Left renal cortex interstitium (tissue), 4 donors: Measurements from ENCODE around the gene ROS1. TPM values are rescaled to one million over a fixed set of nuclear protein-coding genes. Genes with fewer than 3 reads are reported as not detected.
"Not testable (repeated sequence)": the region's sequence is repeated elsewhere in the genome, so short reads cannot be mapped to it uniquely, and the experiment has no call there.

Experiments used
- DNase-seq, 4 donors: peaks; one replicate each; pipeline ENCODE4 v3.0.0-alpha.2; 2013; ENCODE audit warnings: low read depth in 4 of 4, low spot score in 2 of 4, missing footprints in 1 of 4
- polyA plus RNA-seq, 4 donors: library from polyadenylated mRNA; unstranded; fragments of 120-200 nt; gene quantifications; one replicate each; pipeline ENCODE4 v1.2.1, GENCODE V29; 2013; ENCODE audit not compliant: insufficient read length in 4 of 4

ROS1 gene
- polyA plus RNA-seq, 4 donors, result 0.10 to 0.16 (median 0.13) TPM

DNA sequence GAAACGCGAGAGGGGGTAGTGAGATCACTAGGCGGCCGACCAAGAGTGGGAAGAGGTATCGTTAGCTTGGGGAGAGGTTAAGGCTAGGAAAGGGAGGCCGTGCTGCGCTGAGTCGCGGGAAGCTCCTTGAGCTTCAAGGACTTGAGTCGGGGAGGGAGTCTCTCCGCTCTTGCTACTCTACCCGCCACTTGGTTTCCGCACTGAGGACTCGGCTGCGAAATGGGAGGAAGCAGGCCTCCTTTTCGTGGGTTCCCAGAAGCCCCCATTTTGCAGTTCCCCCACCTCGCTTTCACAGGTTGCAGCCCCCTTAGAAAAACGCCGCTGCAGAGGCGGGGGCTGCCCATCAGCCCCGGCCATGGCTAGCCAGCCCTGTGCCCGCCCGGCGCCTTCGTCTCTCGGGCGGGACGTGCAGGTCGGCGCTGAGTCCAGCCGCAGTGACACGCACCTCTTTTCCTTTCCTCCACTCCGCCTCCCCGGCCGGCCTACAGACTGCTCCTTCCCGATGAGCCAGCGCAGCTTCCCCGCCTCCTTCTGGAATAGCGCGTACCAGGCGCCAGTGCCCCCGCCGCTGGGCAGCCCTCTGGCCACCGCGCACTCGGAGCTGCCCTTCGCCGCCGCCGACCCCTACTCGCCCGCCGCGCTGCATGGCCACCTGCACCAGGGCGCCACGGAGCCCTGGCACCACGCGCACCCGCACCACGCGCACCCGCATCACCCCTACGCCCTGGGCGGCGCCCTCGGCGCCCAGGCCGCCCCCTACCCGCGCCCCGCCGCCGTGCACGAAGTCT lies 155.5 kb downstream of the ROS1 start:
- no peak for DNase-seq

DNA sequence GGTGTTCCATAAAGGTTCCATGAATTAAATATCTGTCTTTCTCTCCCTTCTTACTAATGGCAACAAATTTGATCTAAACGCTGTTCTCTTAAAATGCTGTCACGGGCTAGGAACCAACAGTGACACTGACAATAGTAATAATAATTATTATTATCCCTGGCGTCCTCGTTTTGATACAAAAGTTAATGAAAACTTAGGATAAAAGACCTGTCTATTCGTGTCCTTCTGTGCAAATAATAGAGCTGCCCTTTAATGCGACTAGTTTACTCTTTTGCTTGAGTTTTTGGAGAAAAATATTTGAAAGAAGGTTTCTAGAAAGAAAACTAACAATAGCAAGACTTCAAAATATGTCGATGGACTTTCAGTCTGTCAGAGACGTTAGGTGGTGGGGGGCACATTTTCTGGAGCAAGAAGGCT lies 156.1 kb downstream of the ROS1 start:
- no peak for DNase-seq

DNA sequence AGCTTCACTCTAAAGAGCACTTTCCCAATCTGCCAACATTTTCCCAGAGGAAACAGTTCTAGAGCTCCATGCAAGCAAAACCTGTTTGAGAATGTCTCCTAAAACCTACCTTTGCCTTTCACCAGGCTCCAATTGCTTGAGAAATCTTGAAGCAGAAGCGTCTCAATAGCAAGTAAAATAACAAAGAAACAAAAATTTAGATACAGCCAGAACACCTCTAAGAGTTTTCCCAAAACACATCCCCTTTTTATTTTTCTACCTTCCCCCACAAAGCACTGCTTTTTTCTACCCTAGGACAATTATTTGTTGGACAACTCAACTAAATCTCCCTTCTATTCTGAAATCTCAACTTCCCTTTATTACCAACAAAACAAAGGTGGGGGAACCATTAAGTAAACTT lies 156.8 kb downstream of the ROS1 start:
- no peak for DNase-seq

DNA sequence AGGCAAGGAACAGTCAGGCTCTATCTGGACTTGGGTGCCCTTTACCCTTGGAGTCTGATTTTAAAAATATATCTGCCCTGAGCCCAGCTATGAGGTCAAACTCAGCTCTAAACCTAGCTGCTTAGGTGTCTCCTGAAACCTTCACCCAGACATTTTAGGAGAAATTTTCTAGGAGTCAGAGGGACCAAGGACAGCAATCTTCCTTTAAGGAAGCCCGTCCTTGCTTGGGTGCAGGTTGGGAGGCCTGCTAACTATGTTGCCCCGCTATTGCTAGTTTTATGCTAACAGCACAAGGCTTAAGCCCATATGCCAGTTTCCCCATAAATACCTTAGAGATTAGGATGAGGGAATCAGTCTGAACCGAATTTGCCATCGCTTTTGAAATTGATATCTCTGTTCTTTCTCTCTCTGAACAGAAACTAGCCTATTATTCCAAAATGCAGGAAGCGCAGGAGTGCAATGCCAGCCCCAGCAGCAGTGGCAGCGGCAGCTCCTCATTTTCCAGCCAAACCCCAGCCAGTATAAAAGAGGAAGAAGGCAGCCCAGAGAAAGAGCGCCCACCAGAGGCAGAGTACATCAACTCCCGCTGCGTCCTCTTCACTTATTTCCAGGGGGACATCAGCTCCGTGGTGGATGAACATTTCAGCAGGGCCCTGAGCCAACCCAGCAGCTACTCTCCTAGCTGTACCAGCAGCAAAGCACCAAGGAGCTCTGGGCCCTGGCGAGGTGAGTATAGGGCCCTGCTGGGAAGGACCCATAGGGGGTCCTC lies 157.8 kb downstream of the ROS1 start:
- no peak for DNase-seq

DNA sequence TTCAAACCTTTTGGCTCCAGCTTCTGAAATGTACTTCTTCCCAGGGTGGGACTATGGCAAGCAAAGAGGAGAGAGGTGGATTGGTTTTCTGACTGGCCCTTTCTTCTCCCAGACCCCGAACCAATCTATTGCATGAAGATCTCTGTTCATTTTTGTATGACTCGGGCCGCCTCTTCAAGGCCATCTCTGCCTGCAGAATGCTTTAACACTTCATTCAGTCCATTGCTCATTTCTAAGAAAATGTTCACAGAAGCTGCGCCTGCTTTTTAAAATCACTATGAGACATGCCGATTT lies 158.7 kb downstream of the ROS1 start:
- no peak for DNase-seq

DNA sequence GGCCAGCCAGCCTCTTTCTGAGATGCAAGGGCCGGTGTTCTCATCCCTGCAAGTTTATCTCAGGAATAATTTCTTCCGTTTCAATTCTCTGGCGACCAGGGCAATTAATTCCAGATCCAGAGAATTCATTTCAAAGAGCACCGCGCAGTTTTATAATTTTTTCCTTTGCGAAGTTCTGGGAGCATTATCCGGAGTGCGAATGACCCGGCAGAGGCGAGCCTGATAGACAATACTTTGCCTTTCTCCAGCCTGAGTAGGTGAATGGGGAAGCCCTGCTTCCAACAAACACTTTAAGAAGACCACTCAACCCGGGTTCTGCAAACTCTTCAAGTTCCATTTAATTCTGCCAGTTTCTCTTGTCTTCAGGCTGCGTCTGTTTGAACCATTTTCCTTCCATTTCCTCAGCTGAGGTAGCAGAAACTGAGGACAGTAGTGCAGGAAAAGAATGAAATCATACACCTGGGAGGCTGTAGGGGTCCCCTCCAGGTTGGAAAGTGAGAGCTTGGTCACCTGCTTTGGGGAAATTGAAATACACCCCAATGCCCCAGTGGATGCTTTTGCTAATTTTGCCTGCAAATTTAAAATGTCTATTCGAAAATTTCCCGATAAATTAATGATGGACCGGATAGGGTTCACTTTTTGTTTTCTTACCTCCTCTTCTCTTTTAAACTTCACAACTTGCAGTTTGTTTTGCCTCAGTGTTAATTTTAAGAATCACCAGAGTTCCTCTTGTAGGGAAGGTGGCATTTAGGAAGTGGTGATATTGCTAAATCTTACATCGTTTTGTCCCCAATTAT lies 159.3 kb downstream of the ROS1 start:
- DNase-seq, result no peak

DNA sequence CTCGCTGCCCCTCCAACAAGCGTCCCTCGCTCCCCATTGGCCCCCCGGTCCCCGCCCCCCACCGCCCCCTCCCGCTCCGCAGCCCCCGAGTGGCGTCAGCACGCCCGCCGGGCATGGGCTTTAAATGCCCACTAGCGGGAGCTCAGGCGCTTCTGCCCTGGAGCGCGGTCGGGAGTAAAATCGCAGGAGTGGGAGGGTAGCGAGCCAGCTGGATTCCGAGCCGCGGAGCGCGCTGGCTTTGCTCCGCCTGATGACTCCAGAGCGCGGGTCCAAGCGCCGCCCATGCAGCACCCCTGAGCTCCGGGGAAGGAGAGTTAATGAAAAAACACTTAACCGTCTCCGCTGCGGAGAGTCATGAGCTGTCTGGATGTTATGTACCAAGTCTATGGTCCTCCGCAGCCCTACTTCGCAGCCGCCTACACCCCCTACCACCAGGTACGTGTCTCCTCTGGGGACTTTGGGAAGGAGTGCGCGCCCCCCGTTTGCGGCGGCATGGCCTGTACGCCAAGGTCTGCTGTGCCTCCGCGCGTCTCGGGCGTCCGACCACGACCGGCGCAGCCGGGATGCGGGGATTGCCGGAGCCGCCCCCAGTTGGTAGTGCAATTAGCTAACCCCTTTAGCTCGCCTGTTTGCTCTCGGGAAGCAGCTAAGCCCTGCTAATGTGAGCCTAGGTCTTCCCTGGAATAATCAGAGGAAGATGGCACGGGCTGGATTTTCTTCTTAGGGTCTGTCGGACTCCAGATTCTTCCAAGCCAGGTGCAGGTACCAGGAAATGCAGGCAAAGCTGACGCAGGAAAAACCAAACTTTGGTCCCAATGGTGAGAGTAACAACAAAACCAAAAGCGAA lies 160.1 kb downstream of the ROS1 start, which contains the start of gene VGLL2:
VGLL2 (plus strand) TSS at position 149 of the 847 bp plus-strand sequence; CDS start at position 355, 206 bp downstream.
- peak in 1 of 4 donors; percentile 57 for DNase-seq

DNA sequence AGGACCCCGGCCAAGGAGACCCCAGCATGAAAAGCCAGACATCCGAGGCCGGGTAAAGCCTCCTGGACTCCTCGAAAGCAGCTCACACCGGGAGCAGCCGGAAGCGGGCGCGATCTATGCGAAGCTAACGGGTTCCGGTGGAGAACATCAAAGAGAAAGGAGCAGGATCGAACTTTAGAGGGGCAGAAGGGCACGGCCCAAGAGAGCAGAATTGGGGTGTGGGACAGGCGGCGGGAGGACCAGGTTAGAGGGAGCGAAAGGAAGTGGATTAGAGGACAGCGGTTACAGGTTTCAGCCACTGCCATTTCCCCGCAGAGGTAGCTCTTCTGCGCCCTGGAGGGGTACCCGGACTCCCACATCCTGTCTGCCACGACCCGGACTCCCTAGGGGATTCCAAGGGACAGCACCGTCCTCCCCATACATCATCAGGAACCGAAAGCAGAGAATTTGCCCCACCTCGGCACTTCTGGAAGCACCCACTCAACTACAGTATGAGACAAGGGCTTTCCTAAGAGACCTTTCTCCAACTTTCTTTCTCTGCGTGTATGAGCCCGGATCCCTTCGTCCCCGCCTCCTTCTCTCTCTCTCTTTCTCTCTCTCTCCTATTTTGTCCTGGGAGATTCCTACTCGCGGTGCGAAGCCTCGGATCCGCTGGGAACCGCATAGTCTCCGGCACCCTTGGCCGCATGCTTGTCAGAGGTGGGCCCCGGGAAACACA lies 160.9 kb downstream of the ROS1 start:
- DNase-seq, result peak in 1 of 4 donors; percentile 12

DNA sequence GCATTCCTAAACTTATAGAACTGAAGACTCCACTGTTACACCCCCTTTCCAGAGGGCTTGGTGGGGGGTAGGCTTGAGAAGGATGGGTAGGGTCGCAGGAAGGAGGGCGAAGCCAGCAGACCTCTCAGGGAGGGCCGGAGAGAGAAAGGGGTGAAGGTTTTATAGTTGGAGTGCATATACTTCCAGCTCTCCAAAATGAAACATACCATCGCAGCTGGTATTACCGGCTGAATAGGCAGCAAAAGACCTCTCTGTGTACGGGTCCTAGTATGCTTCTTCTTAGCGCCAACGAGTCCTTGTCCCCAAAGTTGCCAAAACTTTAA lies 161.4 kb downstream of the ROS1 start:
- no peak for DNase-seq

DNA sequence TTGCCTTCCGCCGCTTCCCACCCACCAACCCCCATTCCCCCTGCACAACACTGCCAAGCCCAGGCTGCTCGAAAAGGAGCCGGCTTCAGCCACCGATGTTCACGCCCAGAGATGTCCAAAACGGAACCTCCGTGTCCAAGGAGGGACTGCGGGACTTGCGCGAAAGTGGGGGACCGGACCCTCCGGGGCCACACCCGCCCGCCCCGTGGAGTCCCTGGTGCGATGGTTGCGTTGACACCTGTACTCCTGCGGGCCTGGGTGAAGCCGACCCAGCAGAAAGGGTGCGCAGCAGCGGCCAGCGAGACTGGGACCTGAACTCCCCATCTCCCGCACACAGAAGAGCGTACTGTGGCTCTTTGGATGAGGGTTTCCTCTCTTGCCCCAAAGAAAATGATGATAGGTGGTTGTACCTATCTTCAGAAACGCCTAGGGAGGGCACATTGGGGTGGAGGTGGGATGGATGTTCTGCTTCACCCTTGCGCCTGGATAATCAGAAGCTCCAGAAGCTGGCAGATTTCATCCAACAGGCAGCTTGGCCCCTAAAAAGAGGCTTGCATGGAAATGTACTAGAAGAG lies 162.3 kb downstream of the ROS1 start:
- no peak for DNase-seq

DNA sequence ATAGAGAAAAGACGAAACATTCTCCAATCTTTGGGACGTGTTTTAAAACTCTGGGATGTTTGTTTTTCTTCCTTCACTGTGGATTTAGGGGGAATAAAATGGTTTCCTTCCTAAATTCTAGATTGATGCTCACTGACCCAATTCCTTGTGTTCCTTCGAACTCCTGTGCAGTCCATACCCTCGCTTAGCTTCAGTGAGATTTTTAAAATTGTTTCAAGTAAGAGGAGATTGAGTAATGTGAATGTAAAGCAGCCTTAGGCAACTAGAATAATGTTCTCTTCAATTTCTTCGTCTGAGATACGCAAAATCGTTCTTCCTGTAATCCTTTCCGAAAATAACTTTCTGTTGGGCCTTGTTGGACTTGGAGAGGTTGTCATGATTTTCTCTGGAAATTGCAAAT lies 162.9 kb downstream of the ROS1 start:
- DNase-seq, result no peak

DNA sequence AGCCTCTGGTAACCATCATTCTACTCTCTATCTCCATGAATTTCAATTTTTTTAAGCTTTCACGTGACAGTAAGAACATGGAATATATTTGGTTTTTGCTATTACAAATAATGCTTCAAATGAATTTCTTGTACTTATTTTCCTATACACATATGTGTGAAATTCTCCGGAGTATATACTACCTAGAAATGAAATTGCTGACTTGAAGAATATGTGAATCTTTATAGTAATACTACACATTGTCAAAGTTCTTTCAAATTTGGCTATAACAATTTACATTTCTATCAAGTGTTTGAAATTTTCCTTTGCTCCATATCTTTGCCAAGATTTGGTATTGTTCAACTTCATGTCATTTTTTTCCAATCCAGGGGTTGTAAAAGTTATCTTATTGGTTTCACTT lies 172.0 kb downstream of the ROS1 start:
- no peak for DNase-seq

DNA sequence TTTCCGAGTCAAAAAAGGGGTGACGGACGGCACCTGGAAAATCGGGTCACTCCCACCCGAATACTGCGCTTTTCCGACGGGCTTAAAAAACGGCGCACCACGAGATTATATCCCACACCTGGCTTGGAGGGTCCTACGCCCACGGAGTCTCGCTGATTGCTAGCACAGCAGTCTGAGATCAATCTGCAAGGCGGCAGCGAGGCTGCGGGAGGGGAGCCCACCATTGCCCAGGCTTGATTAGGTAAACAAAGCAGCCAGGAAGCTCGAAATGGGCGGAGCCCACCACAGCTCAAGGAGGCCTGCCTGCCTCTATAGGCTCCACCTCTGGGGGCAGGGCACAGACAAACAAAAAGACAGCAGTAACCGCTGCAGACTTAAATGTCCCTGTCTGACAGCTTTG lies 180.8 kb downstream of the ROS1 start:
- DNase-seq, result not testable (repeated sequence)

DNA sequence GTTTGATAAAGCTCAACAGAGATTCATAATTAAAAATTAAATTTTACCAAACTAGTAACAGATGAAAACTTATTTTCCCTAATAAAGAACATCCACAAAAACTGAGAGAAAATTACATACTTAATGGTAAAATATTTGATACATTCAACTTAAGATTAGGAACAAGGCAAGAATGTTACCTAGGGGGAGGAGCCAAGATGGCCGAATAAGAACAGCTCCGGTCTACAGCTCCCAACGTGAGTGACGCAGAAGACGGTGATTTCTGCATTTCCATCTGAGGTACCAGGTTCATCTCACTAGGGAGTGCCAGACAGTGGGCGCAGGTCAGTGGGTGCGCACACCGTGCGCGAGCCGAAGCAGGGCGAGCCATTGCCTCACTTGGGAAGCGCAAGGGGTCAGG lies 181.2 kb downstream of the ROS1 start:
- DNase-seq, result not testable (repeated sequence)

Other genes starting within 250 kb of the ROS1 start
- gene VGLL2, start 160.4 kb downstream of the ROS1 start, polyA plus RNA-seq, result not detected
- gene DCBLD1, start 56.7 kb upstream of the ROS1 start, polyA plus RNA-seq, result 10 to 100 TPM in 3 of 4 donors, 1 to 10 TPM in 1; 9.0 to 13.0 (median 10.5) TPM
- gene GOPC, start 176.6 kb upstream of the ROS1 start, polyA plus RNA-seq, result 10 to 100 TPM; 57.1 to 64.4 (median 60.7) TPM
- gene NUS1, start 249.5 kb upstream of the ROS1 start, polyA plus RNA-seq, result 10 to 100 TPM; 46.3 to 58.4 (median 54.8) TPM